Breast epithelium (tissue), 4 donors: Measurements from ENCODE around the gene SLCO2B1. TPM values are rescaled to one million over a fixed set of nuclear protein-coding genes. Genes with fewer than 3 reads are reported as not detected.
A peak's percentile ranks its signal among the peaks of the same experiment; 100 is the strongest.

Source experiments
- DNase-seq, 2 donors: peaks; one replicate each; pipeline ENCODE4 v3.0.0-alpha.2; 2019; ENCODE audit warnings: low spot score in 2 of 2
- H3K27ac ChIP-seq, 2 donors: fragments of 200-600 bp; sonication (generic) in 1 of 2; one replicate each; pipeline ENCODE4 v1.5.1; 2016 to 2019; ENCODE audit warnings: mild to moderate bottlenecking in 1 of 2
- H3K27me3 ChIP-seq, 2 donors: fragments of 200-600 bp; sonication (generic) in 1 of 2; one replicate each; pipeline versions ENCODE4 v1.5.1 to v1.6.0; 2017 to 2019; ENCODE audit warnings: control low read depth in 1 of 2, mild to moderate bottlenecking in 1 of 2
- H3K36me3 ChIP-seq: fragments of 200-600 bp; one replicate; pipeline ENCODE4 v1.5.1; 2019
- H3K4me1 ChIP-seq, 2 donors: fragments of 200-600 bp; sonication (generic); one replicate each; pipeline ENCODE4 v1.5.1; 2016 to 2019; ENCODE audit warnings: control low read depth in 1 of 2
- H3K4me3 ChIP-seq, 3 donors: fragments of 200-600 bp; sonication (generic); 1 replicate in 2 of 3; 2 replicates in 1 of 3; pipeline ENCODE4 v1.5.1; 2016 to 2019; ENCODE audit warnings: mild to moderate bottlenecking in 3 of 3, moderate library complexity in 2 of 3
- H3K9me3 ChIP-seq, 2 donors: fragments of 200-600 bp; sonication (generic) in 1 of 2; one replicate each; pipeline ENCODE4 v1.5.1; 2016 to 2019; ENCODE audit warnings: control low read depth in 1 of 2
- CTCF ChIP-seq, 3 donors: fragments of 450-650 bp; IDR thresholded peaks; one replicate each; pipeline ENCODE4 v1.5.1; 2016 to 2017; ENCODE audit warnings: antibody characterized with exemption in 3 of 3, mild to moderate bottlenecking in 3 of 3, moderate library complexity in 3 of 3
- POLR2A ChIP-seq: fragments of 450-650 bp; IDR thresholded peaks from one replicate; pipeline ENCODE4 v1.6.1; 2016; ENCODE audit warnings: antibody characterized with exemption, mild to moderate bottlenecking, moderate library complexity
- POLR2AphosphoS5 ChIP-seq, 3 donors: sonication (generic); formaldehyde crosslinking; IDR thresholded peaks; one replicate each; pipeline ENCODE4 v1.6.1; 2017; ENCODE audit warnings: antibody characterized with exemption in 3 of 3
- intact Hi-C: fragments of 100-400 bp; cut with DNase I; formaldehyde crosslinking; loops from one replicate; pipeline ENCODE4 v1.15.1; 2023; ENCODE audit warnings: low total_unique reads
- total RNA-seq, 3 donors: library from RNA; depleted of rRNA; stranded (reverse); fragments of >200 nt; gene quantifications; one replicate each; pipeline ENCODE4 v1.1.0, GENCODE V29; 2016

The SLCO2B1 gene
- total RNA-seq, 3 donors from 2014 or later = 23.9 to 86.9 (median 32.3) TPM

GRCh38 chr11:75244052-75244814 lies 93.3 kb downstream of the SLCO2B1 start:
- H3K27ac ChIP-seq = no peak overlapping the region
- no peaks in the 10 kb centered on the region for H3K36me3 ChIP-seq
- H3K9me3 ChIP-seq = no peaks in the 10 kb centered on the region
- TF ChIP-seq POLR2A (no peak), CTCF (IDR thresholded peaks at IDR 0.05) (no peak), POLR2AphosphoS5 (IDR thresholded peaks at IDR 0.05) (no peak)
- peak in 1 of 2 donors; percentile 20 for DNase-seq
- peaks cover 0 to 4% of the 10 kb centered on the region in 2 donors for H3K4me1 ChIP-seq
- intact Hi-C loops = loop anchor here (10.0 kb wide), 1 partner anchor 99 kb away; no protein-coding TSS in a partner anchor
- H3K4me3 ChIP-seq = no peak overlapping the region
- peaks cover 0 to 12% of the 10 kb centered on the region in 2 donors for H3K27me3 ChIP-seq

GRCh38 chr11:75245356-75246005 lies 94.6 kb downstream of the SLCO2B1 start:
- DNase-seq = peak in 1 of 2 donors; percentile 19

GRCh38 chr11:75246006-75246670 lies 95.2 kb downstream of the SLCO2B1 start:
- TF ChIP-seq CTCF (IDR thresholded peaks at IDR 0.05) (no peak), POLR2AphosphoS5 (IDR thresholded peaks at IDR 0.05) (no peak), POLR2A (no peak)
- Histone ChIP-seq H3K4me3 (no peak overlapping the region), H3K4me1 (no peaks in the 10 kb centered on the region), H3K36me3 (no peaks in the 10 kb centered on the region), H3K27me3 (peaks cover 0 to 12% of the 10 kb centered on the region in 2 donors), H3K27ac (no peak overlapping the region), H3K9me3 (no peaks in the 10 kb centered on the region)
- DNase-seq = peak in 1 of 2 donors; percentile 22
- intact Hi-C loops = loop anchor here (10.0 kb wide), 1 partner anchor 101 kb away; no protein-coding TSS in a partner anchor

More at GRCh38 chr11:75245356-75246005, 94.6 kb downstream of the SLCO2B1 start:
- peaks cover 0 to 4% of the 10 kb centered on the region in 2 donors for H3K4me1 ChIP-seq
- H3K9me3 ChIP-seq = no peaks in the 10 kb centered on the region
- H3K36me3 ChIP-seq = no peaks in the 10 kb centered on the region
- no peak overlapping the region for H3K27ac ChIP-seq
- H3K4me3 ChIP-seq = no peak overlapping the region
- TF ChIP-seq POLR2AphosphoS5 (IDR thresholded peaks at IDR 0.05) (no peak), POLR2A (no peak), CTCF (IDR thresholded peaks at IDR 0.05) (no peak)
- peaks cover 0 to 12% of the 10 kb centered on the region in 2 donors for H3K27me3 ChIP-seq
- intact Hi-C loops = loop anchor here (10.0 kb wide), 1 partner anchor 101 kb away; no protein-coding TSS in a partner anchor

GRCh38 chr11:75246671-75247350 lies 95.9 kb downstream of the SLCO2B1 start:
- H3K36me3 ChIP-seq = no peaks in the 10 kb centered on the region
- H3K4me1 ChIP-seq = no peaks in the 10 kb centered on the region
- H3K27ac ChIP-seq = no peak overlapping the region
- peaks cover 0 to 12% of the 10 kb centered on the region in 2 donors for H3K27me3 ChIP-seq
- H3K9me3 ChIP-seq = no peaks in the 10 kb centered on the region
- intact Hi-C loops = loop anchor here (10.0 kb wide), 1 partner anchor 102 kb away; no protein-coding TSS in a partner anchor
- no peak overlapping the region for H3K4me3 ChIP-seq
- TF ChIP-seq POLR2A (no peak), POLR2AphosphoS5 (IDR thresholded peaks at IDR 0.05) (no peak), CTCF (IDR thresholded peaks at IDR 0.05) (no peak)
- peak in 1 of 2 donors; percentile 25 for DNase-seq
